Prostate gland (tissue), 2 donors: ENCODE measurements around the gene CCT4.

Experiments used
- POLR2A ChIP-seq: fragments of 450-650 bp; IDR thresholded peaks from one replicate; pipeline ENCODE4 v1.6.1; 2016; ENCODE audit warnings: antibody characterized with exemption, mild to moderate bottlenecking
- TF ChIP-seq, protein P1 (sequence below), 4 experiments: fragments of 200-600 bp in 2 of 4; fragments of 450-650 bp in 2 of 4; sonication (generic) in 2 of 4; IDR thresholded peaks; 1 replicate in 3 of 4; 2 replicates in 1 of 4; pipeline ENCODE4 v1.5.1; 2016 to 2019; ENCODE audit warnings: antibody characterized with exemption in 4 of 4, mild to moderate bottlenecking in 2 of 4, moderate library complexity in 2 of 4

DNA sequence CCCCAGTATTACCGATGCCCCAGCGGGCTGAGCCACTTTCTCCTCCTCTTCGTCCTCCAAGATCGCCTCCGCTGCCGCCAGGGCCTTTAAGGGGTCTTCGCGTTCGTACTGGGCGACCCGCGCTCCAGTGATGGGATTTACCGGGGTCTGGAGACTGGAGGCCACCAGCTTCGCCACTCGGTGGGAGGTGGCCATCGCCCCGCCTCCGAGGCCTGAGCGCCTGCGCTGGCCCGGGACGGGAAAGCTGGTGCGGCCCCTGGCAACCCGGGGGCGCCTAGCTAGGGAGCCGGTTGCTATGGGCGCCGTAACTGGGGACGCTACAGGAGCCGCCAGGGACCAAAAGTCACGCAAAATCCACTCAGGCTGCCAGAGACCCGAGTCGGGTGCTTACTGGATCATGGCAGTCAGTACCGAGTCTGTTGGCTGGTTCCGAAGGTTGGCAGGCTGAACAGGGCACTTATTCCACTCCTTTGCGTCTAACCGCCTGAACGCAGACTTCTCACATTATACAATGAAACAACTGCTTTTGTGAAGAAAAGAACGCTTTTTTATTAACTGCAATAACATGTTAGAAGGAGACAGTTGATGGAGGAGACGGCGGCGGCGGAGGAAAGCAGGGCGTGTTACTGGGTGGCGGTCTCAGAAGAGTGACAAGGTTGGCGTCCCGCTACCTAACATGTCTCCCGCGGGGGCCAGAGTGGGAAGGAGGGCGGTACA lies 34.5 kb downstream of the CCT4 start, which contains the start of gene FAM161A:
- TF ChIP-seq, protein P1, sequence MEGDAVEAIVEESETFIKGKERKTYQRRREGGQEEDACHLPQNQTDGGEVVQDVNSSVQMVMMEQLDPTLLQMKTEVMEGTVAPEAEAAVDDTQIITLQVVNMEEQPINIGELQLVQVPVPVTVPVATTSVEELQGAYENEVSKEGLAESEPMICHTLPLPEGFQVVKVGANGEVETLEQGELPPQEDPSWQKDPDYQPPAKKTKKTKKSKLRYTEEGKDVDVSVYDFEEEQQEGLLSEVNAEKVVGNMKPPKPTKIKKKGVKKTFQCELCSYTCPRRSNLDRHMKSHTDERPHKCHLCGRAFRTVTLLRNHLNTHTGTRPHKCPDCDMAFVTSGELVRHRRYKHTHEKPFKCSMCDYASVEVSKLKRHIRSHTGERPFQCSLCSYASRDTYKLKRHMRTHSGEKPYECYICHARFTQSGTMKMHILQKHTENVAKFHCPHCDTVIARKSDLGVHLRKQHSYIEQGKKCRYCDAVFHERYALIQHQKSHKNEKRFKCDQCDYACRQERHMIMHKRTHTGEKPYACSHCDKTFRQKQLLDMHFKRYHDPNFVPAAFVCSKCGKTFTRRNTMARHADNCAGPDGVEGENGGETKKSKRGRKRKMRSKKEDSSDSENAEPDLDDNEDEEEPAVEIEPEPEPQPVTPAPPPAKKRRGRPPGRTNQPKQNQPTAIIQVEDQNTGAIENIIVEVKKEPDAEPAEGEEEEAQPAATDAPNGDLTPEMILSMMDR (IDR thresholded peaks at IDR 0.05) = peak in 1 of 4 experiments; percentile 12
- TF ChIP-seq POLR2A = peak; percentile 36
